GM20431 (cell line): ENCODE measurements around the gene LONP1.
"Not testable (repeated sequence)": the region's sequence is repeated elsewhere in the genome, so short reads cannot be mapped to it uniquely, and the experiment has no call there.

ENCODE experiments used
- in situ Hi-C: fragments of 300-500 bp; cut with MseI, MboI; formaldehyde crosslinking; loops from one replicate; pipeline ENCODE4 v1.15.0; 2020; ENCODE audit warnings: low sequenced_read_pairs; ENCODE audit not compliant: unreplicated experiment

Gene LONP1

DNA sequence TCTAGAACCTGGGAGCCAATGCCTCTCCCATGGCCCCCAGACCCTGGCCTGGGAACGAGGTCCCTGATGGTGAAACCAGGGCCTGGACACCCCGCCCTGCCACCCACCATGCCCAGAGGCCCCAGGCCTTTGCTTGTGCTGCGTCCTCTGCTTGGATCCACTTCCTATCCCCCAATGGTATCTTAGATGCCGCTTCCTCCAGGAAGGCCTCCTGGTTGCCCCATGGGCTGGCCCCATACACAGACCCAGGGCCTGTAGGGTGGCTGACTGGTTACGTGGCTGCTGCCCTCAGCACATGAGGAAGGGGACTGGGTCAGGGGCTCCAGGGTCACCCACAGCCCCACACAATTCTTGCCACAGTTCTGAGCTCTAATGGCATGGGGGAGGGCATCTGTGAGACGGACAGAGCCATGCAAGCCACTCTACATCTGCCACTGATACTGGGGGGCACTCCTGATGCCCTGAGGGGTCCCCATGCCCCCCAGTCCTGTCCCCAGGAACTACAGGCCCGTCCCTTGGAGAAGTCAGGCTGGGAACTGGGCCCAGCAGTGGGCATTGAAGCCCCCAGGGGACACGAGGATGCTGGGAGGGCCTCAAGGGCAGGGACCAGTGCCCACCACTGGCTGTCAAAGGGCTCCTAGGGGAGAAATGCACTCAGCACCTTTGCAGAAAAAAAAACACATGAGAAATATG is 24.8 kb downstream of the LONP1 start:
- in situ Hi-C loops, result no loop called here

DNA sequence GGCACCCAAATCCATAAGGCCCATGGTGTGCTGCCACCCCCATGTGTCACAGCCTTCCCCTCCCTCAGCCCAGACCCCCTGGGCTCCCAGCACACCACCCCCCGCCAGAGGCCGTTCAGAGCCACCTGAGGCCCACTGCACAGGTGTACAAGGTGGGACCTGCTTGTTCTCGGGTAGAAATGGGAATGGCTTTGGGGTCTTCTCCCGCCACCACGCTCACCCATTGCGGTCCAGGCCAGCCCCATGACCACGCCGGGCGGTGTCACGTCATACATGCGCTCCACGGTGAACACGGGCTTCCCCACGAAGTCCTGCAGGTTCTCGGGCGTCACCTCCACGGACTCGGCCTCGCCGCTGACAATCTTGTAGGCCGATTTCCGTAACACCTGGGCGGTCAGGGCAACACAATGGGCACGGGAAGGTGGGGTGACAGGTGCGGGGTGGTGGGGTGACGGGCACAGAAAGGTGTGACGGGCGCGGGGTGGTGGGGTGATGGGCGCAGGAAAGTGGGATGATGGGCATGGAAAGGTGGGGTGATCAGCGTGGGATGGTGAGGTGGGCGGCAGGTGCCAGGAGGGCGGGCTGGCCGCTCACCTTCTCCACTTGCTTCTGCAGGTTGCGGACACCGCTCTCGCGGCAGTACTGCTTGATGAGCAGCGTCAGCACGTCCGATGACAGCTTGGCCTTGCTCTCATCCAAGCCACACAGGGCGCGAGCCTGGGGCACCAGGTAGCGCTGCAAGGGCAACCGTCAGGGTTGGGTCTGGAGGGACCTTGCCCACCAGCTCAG is 25.6 kb downstream of the LONP1 start:
- in situ Hi-C loops, result no loop called here

DNA sequence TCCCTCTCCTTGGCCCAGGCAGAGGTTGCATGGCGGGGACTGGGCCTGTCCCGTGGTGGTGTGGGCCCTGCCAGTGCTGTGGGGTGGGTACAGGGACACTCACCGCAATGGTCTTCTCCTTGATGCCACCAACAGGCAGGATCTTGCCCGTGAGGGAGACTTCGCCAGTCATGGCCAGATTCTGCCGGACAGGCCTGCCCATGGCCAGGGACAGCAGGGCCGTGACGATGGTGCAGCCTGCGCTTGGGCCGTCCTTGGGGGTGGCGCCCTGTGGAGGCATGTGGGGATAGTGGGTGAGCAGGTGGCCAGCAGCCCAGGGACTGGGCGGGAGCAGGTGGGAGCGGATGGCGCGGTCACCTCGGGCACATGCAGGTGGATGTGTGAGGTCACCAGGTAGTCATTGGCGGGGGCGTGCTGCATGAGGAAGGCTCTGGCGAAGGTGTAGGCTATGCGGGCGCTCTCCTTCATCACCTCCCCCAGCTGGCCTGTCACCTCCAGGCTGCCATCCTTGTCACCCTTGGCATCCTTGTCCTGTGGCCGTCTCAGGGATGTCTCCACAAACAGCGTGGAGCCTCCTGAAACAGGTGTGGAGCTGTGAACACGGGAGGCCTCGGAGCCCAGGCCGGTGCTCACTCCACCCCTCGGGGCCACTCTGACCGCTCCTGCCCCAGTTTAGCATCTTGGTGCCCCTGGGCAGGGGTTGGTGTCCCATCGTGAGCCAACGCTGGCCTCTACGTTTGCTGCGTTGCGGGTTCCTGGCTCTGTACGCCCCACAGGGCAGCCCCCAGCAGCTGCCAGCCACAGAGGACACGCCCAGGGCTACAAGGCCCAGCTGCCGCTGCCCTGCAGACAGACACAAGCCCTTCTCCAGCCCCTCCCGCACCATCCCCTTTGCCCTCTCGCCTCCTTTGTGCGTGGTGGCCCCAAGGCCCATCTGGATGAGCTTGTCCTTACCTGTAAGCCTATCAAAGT is 26.5 kb downstream of the LONP1 start:
- in situ Hi-C loops, result no loop called here

DNA sequence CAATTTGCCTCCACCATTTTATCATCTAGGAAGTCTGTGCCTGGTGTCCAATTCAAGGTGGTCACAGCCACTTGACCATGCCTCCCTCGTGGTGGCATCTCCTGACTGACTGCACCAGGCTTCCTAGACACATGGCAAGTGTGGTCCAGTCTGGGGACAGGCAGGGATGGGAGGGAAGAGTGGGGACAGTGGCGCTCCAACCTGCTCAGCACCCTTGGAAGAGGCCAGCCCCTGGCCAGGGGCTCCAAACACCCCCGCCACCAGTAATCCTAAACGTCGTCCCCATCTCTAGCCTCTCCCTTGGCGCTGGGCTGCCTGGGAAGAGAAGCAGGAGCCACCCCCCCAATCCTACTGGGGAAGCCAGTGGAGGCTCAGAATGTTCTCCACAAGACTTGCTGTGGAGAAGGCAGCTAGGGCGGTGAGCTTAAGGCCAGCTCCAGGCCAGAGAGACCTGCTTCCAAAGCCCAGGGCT is 27.2 kb downstream of the LONP1 start:
- in situ Hi-C loops, result no loop called here

DNA sequence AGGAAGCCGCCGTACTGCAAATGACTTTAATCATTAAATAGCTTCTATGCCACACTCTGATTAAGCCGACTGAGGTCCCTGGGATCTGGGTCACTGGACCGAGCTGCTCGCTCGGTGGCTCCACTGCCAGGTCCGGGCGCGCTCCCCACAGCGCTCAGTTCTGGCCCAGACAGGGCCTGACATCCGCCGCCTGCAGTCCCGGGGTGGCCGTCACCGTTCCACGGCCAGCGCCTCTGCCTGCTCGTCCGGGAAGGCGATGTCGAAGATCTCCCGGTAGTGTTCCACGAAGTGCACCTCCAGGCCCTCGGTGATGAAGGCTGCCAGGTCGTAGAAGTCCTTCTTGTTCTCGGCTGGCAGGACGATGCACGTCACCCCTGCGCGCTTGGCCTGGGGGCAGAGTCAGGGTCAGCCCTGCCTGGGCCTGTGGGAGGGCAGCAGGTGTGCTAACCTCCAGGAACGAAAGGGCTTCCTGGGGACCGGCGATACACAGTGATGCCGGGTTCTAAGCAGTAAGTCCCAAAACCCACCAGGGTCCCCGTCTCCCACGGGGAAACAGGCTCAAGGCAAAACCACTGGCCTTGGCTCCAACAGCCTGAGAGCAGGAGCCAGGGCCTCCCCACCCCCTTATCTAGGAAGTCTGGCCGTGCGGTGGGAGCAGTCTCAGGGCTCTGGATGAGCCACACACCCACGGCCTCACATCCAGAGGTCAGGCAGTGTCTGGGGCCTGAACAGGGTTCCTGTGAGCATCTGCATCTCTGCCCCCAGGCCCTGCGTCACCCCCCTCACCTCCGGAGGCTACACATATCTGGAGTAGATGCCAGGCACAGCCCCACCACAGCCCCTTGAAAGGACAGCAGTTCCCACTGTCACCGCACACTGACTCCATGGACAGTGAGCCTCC is 27.9 kb downstream of the LONP1 start:
- in situ Hi-C loops, result no loop called here

DNA sequence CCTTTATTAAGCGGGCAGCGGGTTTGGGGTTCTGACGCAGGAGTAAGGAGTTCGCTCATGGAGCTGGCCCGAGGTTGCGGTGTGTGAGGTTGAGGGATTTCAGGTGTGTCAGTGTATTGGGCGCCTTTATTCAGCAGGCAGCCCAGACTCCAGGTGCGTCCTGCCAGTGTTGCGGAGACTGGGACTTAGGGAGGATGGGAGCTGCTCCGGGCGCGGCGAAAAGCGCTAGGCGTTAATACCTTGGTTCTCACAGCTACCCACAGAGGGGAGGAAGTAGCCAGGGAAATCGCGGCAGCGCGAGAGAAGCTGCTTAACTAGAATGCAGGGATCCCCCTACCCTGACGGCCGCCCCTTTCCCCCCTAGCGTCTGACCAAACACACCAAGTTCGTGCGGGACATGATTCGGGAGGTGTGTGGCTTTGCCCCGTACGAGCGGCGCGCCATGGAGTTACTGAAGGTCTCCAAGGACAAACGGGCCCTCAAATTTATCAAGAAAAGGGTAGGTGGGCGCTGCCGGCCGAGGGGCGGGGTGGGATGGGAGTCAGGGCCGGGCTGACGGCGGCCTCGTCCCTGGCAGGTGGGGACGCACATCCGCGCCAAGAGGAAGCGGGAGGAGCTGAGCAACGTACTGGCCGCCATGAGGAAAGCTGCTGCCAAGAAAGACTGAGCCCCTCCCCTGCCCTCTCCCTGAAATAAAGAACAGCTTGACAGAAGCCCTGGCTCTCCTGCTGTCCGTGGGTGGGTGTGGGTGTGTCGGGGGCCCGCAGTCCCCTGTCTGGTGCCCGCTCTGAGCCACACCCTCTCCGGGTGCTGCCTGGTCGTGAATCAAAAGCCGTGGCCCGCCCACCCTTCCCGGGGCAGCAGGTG is 28.8 kb downstream of the LONP1 start:
- in situ Hi-C loops, result no loop called here

DNA sequence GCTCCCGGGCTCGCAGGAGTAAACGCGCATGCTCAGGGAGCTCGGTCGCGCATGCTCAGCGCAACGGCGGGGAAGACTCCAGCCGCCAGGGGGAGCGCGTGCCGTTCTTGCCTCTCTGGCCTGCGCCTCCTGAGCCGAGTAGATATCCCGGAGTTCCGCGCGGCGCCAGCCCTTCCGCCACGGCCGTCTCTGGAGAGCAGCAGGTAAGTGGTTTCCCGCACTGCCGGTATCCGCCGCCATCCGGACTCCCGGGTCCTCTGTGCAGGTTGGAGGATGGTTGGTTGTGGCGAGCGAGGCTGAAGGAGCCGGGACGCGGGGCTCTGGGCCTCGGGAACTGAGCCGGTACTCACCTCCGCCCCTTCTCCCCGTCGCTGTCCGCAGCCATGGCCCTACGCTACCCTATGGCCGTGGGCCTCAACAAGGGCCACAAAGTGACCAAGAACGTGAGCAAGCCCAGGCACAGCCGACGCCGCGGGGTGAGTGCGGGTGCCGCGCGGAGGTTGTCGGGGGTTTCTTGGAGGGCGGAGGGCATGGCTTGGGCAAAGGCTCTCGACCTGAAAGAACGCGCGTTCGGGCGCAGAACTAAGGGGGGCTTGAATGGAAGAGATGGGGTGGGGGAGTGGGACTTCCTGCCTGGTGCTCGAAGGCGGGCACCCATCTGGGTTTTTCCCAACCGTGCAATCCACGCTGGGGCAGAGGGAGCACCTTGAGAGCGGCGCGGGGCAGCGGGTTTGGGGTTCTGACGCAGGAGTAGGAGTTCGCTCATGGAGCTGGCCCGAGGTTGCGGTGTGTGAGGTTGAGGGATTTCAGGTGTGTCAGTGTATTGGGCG is 29.6 kb downstream of the LONP1 start, which contains the start of gene RPL36:
Gene RPL36, plus strand, starts transcription at position 171 of the 830 bp plus-strand sequence. Its CDS starts 213 bp downstream, at position 384.
- in situ Hi-C loops, result no loop called here

DNA sequence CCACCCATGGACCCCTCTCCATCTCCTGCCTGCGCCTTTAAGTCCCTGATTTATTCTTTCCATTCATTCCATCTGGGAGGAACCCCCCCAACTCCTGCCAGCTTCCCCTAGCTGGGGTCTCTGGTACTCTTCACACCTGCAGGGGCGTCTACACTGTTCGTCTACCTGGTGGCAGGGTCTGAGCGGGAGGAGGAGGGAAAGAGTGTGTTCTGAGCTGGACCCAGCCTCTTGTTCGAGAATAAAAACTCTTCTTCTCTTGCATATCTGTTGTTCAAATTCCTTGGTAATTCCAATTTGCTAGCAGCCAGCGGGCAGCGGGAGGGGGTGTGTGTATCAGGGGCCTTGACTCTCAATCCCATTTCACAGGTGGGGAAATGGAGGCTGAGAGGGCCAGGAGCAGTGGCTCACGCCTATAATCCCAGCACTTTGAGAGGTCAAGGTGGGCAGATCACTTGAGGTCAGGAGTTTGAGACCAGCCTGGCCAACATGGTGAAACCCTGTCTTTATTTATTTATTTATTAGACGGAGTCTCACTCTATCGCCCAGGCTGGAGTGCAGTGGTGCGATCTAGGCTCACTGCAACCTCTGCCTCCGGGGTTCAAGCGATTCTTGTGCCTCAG is 31.6 kb downstream of the LONP1 start:
- in situ Hi-C loops, result not testable (repeated sequence)

DNA sequence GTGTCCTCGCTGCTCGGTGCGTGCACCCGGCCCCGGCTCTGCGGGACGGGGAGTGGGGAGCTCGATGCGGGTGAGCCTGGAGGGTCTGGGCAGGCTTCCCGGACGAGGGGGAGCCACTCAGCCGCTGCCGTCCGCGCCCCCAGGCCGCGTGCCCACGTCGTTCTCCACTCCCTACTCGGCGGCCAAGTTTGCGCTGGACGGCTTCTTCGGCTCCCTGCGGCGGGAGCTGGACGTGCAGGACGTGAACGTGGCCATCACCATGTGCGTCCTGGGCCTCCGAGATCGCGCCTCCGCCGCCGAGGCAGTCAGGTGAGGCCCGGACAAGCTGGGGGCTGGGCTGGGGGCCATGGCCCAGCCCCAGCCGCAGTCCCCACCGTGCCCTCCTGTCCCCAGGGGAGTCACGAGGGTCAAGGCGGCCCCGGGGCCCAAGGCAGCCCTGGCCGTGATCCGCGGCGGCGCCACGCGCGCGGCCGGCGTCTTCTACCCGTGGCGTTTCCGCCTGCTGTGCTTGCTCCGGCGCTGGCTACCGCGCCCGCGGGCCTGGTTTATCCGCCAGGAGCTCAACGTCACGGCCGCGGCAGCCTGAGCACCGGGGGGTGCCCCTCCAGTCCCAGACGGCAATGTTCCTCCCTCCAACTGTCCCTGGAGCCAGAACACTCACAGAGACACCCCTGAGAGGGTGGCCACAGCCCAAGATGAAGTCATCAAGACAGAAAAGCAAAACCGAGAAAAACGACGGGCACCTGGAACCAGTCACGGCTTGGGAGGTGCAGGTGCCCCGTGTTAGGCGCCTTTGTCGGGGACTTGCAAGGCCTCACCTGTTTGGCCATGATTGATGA is 32.4 kb downstream of the LONP1 start:
- in situ Hi-C loops, result no loop called here

DNA sequence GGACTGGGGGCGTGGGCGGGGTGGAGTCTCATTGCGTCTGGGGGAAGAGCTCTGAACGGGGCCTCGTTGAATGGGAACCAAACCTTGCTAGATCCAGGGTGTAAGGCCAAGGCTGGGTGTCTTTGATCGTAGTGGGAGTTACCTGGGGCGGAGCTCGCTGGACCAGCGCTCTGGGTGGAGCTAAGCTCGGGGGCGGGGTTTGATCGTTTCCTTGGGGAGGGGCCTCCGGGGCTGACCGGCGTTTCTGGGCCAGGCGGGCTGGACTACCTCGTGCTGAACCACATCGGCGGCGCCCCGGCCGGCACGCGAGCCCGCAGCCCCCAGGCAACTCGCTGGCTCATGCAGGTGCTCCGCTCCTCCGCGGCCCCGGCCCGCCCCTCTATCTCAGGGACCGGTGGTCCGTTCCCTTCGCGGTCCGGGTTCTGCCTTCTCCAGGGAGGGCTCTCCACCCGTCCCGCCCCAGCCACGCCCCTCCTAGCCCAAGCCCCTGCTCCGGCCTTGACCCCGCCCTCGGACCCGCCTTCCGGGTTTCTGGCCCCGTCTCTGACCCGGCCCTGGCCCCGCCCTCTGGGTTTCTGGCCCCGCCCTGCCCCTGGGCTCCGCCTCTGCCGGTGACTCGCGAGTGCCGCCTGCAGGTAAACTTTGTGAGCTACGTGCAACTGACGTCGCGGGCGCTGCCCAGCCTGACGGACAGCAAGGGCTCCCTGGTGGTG is 33.1 kb downstream of the LONP1 start:
- in situ Hi-C loops, result no loop called here

DNA sequence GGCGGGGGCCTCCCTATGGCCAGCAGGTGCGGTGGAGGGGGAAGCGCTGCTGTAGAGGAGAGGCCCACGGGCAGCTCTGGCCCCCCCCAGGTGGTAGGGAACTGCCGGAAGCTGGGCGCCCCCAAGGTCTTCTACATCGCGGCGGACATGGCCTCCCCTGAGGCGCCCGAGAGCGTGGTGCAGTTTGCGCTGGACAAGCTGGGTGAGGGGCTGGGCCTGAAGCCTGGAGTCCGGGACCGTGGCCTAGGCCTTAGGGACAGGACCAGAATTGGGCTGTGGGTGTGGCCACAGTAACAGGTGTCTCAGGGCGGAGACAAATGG is 33.7 kb downstream of the LONP1 start:
- in situ Hi-C loops, result no loop called here

DNA sequence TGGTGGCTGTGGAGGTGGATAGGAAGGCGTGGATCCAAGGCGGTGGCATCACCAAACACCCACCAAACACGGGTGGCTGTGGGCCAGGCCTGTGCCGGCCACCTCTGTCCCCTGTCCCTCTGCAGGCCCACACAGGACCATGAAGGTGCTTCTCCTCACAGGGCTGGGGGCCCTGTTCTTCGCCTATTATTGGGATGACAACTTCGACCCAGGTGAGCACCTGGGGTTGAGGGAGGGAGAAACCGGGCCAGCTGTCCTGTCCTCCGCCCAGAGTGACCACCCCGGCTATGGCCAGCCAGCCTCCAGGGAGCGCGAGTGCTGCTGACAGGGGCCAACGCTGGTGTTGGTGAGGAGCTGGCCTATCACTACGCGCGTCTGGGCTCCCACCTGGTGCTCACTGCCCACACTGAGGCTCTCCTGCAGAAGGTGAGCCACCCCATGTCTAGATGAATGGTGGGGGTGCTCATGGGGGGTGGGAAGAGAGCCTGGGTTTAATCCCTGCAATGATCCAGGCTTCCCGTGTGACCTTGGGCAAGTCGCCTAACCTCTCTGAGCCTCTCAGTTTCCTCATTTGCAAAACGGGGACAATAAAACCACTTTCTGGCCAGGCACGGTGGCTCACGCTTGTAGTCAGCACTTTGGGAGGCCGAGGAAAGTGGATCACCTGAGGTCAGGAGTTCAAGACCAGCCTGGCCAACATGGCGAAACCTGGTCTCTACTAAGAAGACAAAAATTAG is 35.1 kb downstream of the LONP1 start:
- in situ Hi-C loops, result no loop called here

DNA sequence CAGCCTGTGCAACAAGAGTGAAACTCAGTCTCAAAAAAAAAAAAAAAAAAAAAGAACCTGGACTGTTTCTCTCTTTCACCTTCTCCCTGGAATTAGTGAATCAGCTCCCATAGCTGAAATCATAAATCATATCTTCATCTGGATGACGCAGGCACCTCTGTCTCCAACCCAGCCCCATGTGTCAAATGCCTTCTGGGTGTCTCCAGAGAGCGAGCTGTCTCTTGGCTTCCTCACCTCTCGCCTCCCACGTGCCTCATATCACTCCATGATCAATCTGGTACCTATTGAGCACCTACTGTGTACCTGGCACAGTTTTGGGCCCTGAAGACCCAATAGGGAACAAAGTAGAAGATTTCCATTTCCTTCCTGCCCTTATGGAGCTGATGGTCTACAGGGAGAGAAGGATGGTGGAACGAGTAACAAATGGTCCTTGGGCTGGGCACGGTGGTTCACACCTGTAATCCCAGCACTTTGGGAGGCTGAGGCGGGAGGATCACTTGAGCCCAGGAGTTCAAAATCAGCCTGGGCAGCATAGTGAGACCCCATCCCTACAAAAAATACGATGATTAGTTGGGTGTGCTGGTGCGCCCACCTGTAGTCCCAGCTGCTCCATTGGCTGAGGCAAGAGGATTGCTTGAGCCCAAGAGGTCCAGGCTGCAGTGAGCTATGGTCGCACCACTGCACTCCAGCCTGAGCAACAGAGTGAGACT is 36.6 kb downstream of the LONP1 start:
- in situ Hi-C loops, result no loop called here

DNA sequence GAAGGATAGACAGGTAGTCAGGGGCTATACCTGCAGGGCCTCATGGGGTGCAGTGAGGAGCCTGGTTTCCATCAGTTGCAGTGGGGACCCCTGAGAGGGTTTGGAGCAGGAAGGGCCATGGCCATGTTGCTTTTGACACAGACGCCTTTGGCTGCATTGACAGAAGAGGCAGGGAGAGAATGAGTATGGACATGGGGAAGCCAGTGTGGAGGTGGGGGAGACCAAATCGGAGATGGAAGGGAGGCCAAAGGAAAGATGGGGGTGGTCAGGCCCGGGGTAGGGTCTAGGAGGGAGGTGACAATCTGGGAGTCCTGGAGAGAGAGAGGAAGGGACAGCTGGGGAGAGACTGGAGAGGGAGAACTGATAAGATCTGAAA is 37.9 kb downstream of the LONP1 start:
- in situ Hi-C loops, result no loop called here
